A549 (cell line): ENCODE results near the gene DNM3.
"Not testable (repeated sequence)": the region's sequence is repeated elsewhere in the genome, so short reads cannot be mapped to it uniquely, and the experiment has no call there.

Experiments
- CTCF ChIP-seq: fragments of >200 bp; sonication (Bioruptor Twin); formaldehyde crosslinking; IDR thresholded peaks from 3 replicates; pipeline ENCODE4 v1.5.1; 2016
- ELK1 ChIP-seq: fragments of 150-350 bp; IDR thresholded peaks from 2 replicates; pipeline ENCODE4 v1.6.1; 2014; ENCODE audit warnings: low read depth, mild to moderate bottlenecking, low read length
- JUN ChIP-seq, 2 experiments: fragments of >200 bp; sonication (Bioruptor Twin); formaldehyde crosslinking; IDR thresholded peaks; 2 replicates in 1 of 2; 3 replicates in 1 of 2; pipeline ENCODE4 v1.6.1; 2016 to 2017
- POLR2A ChIP-seq: IDR thresholded peaks from 2 replicates; pipeline ENCODE4 v1.6.1; 2012; ENCODE audit warnings: mild to moderate bottlenecking, low read length
- POLR2AphosphoS2 ChIP-seq: conservative IDR thresholded peaks from 2 replicates; pipeline ENCODE4 v1.6.1; 2012; ENCODE audit warnings: low read length, improper control_type of control experiment, inconsistent platforms
- SMC3 ChIP-seq: fragments of >200 bp; sonication (Bioruptor Twin); formaldehyde crosslinking; IDR thresholded peaks from 3 replicates; pipeline ENCODE4 v1.6.1; 2018; ENCODE audit warnings: inconsistent platforms
- ZFP36 ChIP-seq: fragments of 450-650 bp; IDR thresholded peaks from 2 replicates; pipeline ENCODE4 v1.6.1; 2014; ENCODE audit warnings: borderline replicate concordance; ENCODE audit not compliant: partially characterized antibody
- TF ChIP-seq, protein P1 (sequence below): IDR thresholded peaks from 2 replicates; pipeline ENCODE4 v1.6.1; 2012
- TF ChIP-seq, protein P2 (sequence below): fragments of 250-450 bp; sonication (Bioruptor Pico); IDR thresholded peaks from 2 replicates; pipeline ENCODE4 v1.5.0; 2021; ENCODE audit warnings: mild to moderate bottlenecking, moderate library complexity, borderline replicate concordance

DNA sequence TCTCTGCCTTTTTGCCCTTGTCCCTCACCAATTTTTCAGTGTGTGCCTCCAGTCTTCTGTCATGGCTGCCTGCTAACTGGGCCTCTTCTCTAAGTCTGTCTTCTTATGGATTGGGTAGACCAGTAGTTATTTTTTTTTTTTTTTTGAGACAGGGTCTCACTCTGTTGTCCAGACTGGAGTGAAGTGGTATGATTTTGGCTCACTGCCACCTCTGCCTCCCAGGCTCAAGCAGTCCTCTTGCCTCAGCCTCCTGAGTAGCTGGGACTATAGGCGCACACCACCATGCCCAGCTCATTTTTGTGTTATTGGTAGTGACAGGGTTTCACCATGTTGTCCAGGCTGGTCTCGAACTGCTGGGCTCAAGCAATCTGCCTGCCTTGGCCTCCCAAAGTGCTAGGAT lies 41.6 kb upstream of the DNM3 start:
- TF ChIP-seq POLR2A; CTCF; SMC3; ZFP36; ELK1; POLR2AphosphoS2; JUN (IDR thresholded peaks at IDR 0.05): not testable (repeated sequence)
- TF ChIP-seq, protein P1, sequence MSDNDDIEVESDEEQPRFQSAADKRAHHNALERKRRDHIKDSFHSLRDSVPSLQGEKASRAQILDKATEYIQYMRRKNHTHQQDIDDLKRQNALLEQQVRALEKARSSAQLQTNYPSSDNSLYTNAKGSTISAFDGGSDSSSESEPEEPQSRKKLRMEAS = not testable (repeated sequence)
- TF ChIP-seq, protein P2, sequence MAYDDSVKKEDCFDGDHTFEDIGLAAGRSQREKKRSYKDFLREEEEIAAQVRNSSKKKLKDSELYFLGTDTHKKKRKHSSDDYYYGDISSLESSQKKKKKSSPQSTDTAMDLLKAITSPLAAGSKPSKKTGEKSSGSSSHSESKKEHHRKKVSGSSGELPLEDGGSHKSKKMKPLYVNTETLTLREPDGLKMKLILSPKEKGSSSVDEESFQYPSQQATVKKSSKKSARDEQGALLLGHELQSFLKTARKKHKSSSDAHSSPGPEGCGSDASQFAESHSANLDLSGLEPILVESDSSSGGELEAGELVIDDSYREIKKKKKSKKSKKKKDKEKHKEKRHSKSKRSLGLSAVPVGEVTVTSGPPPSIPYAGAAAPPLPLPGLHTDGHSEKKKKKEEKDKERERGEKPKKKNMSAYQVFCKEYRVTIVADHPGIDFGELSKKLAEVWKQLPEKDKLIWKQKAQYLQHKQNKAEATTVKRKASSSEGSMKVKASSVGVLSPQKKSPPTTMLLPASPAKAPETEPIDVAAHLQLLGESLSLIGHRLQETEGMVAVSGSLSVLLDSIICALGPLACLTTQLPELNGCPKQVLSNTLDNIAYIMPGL (CRISPR knock-in tag) = not testable (repeated sequence)
